Measurements from ENCODE around the gene MYO9A.
"Not testable (repeated sequence)": the region's sequence is repeated elsewhere in the genome, so short reads cannot be mapped to it uniquely, and the experiment has no call there.

Gene MYO9A

DNA sequence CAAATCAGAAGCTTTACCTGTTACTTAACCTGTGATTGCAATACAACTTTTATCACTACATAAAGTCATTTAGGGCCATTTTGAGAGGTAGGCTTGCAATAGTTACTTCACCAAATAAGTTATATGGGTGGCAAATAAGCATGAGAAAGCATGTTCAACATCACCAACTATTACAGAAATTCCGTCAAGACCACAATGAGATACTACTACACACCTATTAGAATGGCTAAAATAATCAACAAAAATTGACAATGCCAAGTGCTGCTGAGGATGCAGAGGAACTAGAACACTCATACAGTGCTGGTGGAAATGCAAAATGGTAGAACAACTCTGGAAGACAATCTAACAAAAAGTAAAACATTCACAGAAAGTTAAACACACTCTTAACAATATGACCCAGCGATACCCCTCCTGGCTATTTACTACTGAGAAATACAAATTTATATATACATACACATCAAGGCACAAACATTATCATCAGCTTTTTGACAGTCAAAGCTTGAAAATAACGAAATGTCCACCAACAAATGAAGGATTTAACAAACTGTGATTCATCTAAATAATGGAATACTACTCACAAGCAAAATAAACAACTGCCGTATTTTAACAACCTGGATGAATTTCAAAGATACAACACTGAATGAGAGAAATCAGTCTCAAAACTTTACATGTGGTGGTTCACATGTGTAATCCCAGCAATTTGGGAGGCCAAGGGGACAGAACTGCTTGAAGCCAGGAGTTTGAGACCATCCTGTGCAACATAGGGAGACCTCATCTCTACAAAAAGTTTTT is 82.9 kb downstream of the MYO9A start:
- no peak for DNase-seq

DNA sequence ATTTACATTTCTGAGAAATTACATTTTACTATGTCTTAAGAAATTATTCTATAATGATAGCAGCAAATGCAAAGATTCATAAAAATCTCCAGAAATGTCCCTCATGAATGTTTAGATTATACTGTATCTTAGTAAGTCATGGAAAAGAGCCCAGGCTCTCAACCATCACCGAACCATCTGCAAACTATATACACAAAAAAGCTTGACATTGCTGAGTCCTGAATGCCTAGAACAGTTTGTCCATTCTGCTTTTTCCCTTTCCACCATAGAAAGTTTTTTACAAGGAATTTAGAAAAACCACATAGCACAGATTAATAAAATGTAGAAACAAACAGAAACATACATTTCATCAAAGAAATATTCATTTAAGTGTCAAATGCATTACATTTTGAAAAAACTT is 83.6 kb downstream of the MYO9A start:
- DNase-seq = no peak

DNA sequence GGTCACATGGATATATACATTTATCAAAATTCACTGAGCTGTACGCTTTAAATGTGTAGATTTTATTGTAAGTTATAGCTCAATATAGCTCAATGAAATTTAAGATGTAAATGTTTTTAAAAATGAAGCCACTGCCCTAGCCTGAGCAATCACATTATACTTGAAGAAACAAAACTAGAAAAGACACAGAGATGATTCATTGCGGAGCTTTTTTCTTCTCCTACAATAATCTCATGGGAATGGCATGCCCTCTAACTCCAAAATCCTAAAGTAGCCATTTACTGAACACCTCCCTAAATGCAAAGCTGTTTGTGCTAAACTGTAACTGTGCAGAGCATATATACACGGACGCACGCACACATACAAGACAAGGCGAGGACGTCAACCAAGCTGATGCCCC is 84.2 kb downstream of the MYO9A start:
- no peak for DNase-seq

DNA sequence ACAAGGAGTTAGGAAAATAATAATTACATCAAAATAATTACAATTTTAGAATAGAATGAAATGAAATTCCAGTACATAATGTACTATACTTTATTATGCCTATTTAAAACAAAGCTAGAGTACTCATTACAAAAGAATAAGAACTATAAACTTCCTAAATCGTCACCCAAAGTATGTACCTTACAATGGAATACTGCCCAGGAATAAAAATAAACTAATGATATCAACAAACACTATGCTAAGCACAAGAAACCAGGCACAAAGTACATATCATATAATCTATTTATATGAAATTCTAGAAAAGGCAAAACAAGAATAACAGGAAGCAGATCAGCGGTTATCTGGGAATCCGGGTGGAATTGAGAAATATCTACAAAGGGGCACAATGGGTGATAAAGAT is 84.7 kb downstream of the MYO9A start:
- no peak for DNase-seq

DNA sequence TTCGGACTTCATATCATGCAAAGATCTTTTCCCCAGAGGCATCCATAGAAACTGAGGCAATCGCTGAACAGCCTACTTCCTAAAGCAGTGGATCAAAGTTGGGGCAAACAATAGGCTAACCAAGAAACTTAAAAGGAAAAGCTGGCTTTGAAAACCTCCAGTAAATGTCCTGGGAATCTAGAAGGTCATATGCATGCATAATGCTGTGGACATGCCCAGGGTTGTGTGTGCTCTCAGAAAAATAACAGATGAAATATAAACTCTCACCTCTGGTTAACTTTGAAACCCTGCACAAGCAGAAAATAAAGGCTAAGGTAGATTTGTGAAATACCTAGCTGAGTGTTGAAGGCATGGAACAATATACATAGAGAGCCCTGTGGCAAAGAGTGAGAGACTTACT is 96.3 kb downstream of the MYO9A start:
- DNase-seq = no peak

DNA sequence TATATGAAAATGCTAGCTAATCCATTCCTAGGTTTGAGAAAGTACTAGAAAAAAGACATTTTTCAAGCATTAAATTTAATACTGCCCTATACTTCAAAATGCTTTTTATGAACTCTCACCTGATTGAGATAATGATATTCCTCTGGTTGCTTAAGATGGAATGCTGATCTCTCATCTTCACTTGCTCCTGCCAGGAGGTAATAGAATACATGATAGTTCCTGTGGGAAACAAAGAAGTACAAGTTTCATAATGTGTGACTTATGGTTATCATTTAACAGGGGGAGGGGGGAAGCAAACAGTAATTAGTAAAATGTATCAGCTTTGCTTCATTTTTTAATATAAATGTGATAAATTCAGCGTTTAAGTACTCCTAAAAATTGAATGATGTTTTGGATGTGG is 97.2 kb downstream of the MYO9A start:
- DNase-seq = no peak

DNA sequence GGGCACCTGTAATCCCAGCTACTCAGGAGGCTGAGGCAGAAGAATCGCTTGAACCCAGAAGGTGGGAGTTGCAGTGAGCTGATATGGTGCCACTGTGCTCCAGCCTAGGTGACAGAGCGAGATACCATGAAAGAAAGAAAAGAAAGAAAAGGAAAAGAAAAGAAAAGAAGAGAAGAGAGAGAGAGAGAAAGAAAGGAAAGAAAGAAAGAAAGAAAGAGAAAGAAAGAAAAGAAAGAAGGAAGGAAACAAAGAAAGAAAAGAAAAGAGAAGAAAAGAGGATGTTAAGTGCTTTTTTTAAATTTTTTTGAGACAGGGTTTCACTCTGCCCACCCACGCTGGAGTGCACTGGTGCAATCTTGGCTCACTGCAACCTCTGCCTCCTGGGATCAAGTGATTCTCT is 103.4 kb downstream of the MYO9A start:
- not testable (repeated sequence) for DNase-seq

DNA sequence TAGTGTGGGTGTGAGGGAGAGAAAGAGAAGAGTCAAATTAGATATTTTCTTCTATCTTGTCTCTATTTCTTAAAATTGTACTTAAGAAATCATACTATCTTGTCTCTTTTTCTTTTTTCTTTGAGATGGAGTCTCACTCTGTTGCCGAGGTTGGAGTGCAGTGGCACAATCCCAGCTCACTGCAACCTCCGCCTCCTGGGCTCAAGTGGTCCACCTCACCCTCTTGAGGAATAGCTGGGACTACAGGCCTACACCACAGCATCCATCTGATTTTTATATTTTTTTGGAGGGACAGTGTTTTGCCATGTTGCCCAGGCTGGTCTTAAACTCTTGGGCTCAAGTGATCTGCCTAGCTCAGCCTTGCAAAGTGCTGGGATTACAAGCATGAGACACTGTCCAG is 104.2 kb downstream of the MYO9A start:
- DNase-seq = no peak

DNA sequence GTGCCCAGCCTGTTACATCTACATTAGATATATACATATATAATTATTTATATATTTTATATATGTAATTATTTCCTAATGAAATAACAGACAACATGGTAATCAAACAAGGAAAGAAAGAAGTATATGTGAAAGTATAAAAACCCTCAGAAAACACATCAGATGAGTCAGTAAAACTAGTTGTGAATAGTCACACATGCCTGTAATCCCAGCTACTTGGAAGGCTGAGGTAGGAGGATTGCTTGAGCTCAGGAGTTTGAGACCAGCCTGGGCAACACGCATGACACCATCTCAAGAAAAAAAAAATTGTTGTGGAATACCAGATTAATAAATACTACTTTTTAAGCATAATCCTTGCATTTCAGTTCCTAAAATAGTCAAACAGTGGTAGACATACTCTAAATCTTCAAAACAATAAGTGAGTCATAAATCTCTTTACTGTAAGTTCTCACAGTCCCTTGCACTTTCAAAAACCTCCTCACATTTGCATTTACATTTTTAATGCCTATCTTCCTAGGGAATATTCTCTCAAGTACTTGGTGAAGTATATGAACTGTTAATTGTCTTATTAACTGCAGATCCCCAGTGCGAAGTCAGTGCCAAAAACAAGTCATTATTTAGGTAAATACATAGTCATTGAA is 106.5 kb downstream of the MYO9A start:
- DNase-seq = no peak

DNA sequence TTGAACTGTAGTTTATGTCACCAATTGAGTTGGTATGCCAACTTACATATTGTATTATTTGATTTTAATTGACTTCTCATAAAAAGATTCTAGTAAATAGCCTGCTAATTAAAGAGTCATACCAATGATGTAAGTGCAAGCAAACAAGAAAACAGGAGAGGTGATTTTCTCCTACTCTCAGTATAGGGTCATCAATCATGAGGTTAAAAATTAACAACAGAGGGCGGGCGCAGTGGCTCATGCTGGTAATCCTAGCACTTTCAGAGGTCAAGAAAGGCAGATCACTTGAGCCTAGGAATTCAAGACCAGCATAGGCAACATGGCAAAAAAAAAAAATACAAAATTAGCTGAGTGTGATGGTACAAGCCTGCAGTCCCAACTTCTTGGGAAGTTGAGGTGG is 108.7 kb downstream of the MYO9A start:
- no peak for DNase-seq

DNA sequence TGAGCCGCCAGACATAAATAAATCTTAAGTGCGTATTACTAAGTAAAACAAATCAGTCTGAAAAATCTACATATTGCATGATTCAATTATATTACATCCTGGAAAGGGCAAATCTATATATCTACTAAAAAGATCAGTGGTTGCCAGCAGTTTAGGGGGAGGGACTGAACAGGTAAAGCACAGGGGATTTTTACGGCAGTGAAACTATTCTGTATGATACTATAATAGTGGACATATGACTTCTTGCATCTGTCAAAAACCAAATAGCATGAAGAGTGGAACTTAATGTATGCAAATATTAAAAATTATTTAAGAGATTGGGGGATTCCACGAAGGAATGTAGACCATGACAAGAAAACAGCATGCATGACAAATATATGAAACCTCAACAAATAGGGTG is 111.6 kb downstream of the MYO9A start:
- no peak for DNase-seq

DNA sequence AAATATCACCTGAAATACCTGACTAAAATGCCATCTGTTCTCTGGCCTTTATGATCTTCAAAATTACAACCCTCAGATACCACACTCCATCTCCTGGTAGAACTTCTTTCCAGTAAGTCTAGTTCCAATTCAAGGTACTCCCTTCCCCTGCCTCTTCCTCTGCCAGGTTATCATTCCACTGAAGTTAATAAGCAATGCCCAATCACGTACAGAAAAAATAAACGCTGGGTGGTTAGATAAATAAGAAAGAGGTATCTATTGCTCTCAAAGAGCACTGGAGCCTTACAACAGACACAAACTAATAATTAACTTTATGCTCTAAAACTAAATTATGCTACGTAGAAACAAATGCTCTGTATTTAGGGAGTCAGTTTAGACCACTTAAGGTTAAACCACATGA is 112.5 kb downstream of the MYO9A start:
- DNase-seq = no peak

DNA sequence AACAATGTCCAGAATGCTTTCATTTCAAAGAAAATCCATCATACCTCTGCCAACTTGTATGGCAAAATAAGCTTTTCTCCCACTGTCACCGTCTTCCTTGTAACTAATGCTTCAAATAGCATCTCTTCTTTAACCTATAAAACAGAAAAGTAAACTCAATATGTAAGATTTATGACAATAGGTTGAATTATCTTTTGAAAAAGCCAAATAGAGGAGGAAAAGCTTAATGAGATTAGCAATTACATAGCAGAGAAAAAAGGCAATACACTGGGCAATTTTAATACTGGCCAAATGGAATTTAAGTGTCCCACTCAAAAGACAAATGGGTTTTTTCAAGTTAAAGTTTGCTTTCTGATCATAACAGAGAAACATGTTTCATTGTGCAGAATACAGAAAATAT is 118.1 kb downstream of the MYO9A start:
- DNase-seq = no peak

DNA sequence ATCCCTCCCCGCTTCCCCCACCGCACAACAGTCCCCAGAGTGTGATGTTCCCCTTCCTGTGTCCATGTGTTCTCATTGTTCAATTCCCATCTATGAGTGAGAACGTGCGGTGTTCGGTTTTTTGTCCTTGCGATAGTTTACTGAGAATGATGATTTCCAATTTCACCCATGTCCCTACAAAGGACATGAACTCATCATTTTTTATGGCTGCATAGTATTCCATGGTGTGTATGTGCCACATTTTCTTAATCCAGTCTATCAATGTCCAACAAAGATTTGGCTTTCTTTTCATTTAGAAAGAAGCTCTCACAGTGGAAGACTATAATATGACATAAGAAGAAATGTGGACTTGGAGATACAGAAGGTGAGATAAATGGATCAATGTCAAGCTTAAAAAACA is 119.2 kb downstream of the MYO9A start:
- not testable (repeated sequence) for DNase-seq

DNA sequence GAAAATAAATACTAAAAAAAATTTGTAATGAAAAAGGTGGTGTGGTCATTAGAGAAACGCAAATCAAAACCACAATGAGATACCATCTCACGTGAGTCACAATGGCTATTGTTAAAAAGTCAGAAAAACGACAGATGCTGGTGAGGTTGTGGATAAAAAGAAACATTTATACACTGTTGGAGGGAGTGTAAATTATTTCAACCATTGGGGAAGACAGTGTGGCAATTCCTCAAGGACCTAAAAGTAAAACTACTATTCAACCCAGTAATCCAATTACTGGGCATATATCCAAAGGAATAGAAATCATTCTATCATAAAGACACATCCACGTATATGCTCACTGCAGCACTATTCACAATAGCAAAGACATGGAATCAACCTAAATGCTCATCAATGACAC is 120.3 kb downstream of the MYO9A start:
- DNase-seq = no peak

DNA sequence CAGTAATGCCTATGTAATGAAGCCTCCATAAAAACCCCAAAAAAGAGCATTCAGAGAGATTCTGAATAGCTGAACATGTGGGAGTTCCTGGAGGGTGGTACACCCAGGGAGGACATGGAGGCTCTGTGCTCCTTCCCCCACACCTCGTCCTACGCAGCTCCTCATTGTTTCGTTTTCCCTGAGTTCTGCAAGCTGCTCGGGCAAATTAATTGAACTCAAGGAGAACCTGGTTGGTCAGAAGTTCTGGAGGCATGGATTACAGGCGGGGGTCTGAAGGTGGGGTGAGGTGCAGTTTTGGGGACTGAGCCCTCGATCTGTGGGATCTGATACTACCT is 142.2 kb downstream of the MYO9A start:
- DNase-seq = no peak

DNA sequence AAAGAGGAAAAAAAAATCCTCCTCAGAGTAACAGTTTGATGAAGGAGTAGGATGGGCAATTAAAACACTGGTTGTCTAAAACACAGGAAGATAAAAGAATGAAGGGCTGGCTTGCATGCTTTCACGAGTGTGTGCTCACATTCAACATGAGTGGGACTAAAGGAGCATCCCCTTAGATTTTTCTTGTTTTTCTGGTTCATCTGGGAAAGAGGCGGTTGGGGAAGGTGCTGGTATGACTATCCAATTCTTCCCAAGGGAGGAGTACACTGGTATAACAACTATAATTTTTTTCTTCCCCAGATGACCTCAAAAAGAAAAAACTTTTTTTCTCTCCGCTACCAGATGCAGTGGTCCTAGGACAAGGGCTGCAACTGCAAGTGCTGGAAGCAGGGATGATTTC is 143.7 kb downstream of the MYO9A start:
- DNase-seq = no peak

DNA sequence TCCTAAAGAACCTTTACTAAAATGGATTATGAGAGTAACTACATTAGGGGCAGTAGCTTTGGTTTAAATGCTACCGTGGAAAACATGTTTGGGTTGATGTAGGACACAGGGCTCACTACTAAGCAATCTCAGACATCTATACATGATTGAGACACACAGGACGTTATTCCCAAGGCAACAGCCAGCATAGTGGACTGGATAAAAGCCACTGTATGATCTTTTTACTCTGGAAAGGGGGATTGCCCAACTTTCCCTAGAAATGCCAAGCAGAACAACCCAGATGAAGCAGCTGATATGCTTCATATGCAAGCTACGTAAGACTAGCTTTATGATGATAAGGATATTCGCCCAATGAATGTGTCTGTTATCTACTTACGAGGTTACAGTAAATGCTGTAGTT is 144.6 kb downstream of the MYO9A start:
- no peak for DNase-seq

DNA sequence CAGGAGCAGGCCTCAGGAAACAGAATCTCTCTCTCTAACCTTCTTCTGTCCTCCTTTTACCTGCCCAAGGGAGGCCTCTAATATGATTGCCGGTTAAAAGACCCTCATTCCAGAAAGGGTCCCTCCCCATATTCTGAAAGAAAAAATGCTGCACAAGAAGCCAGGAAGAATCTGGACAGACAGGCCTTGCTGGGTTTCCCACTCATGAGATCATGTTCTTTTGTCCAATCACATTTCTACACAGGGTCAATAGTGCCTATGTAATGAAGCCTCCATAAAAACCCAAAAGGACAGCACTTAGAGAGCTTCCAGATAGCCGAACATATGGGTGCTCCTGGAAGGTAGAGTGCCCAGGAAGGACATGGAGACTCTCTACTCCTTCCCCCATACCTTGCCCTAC is 146.0 kb downstream of the MYO9A start:
- DNase-seq = no peak

DNA sequence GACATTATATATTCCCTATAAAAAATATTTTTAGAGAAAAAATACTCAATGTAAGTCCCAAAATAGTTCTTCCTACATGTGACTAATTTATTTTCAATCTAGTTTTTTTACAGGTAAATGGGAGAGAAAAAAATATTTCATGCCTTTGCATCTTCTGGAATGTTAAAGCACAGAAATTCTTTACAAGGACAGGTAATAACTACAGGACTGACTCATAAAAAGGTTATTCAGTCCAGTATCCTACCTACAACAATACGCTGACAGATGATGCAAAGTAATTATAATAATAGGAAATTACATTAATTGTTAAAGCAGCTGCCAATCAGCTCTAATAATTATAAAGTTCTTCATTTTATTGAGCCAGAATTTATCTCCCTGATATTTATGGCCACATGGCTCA is 147.5 kb downstream of the MYO9A start:
- DNase-seq = no peak

DNA sequence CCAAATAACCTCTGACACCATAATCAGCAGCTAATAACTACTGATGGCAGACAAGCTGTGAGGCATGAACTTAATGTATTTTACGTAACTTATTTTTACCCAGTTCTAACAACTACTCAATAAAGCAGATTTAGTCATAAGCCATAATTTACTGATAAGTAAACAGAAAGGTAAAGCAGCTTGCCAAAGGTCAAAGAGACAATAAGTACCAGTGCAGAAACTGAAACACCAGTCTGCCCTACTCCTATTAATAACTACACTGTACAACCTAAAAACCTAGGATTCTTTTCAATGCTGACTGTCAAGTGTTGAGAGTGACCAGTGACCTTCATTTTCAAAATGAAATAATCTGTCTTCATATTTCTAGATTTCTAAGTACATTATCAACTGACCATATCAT is 155.4 kb downstream of the MYO9A start:
- no peak for DNase-seq

DNA sequence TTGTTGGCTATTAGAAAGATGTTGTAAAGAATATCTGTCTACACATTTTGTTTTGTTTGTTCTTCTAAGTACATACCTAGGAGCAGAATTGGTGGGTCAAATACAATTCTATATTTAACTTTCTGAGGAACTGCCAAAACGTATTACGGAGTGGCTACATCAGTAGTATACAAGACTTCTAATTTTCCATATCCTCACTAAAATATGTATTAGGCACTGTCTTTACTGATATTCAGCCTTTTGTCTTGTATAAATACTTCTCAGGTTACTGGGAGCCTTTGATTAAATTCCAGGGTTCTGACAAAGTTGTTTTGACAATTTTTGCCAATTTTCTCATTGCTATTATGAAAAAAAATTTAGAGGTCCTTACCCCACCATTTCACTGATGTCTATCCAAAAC is 160.9 kb downstream of the MYO9A start:
- DNase-seq = no peak

DNA sequence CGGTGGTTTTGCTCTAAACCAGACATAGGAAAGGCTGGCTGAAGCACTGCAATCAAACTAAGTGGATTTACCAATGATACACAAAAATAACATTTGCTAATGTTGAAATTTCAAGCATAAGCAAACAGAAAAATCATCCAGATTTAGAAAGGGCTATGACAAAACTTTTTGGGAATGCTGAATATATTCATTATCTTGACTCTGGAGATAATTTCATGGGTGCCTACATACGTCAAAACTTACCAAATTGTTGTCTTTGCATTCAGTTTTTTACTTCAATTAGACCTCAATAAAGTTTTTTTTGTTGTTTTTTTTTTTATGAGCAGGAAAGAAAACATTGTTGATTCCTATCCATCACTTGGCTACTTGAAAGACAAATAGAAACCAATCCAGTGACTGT is 166.8 kb downstream of the MYO9A start:
- DNase-seq = no peak

DNA sequence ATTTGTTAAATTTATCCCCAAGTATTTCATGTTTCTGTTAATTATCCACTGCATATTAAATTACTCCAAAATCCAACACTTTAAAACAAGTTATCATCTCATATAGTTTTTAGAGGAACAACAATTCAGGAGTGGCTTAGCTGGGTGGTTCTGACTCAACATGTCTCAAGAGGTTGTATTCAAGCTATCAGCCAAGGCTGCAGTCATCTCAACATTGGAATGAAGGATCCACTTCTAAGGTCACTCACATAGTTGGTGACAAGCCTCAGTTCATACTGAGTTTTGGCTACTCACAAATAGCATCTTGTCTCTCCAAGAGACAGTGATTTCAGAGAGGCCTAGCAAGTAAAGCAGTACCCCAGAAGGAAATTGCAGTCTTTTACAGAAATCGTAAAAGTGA is 172.9 kb downstream of the MYO9A start:
- no peak for DNase-seq

DNA sequence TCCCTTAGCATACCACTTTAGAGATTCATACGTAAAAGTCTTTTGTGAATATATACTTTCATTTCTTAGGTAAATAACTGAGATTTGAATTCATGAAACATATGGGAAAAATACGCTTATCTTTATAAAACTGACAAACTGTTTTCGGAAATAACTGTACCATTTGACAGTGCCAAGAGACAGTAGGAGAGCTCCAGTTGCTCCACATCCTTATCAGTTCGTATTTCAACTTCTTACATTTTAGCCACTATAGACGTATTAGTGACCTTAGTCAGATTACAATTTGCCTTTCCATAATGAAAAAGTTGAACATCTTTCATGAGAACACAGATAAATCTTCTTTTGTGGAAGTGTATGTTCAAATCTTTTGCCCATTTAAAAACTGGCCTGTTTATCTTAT is 174.1 kb downstream of the MYO9A start:
- DNase-seq = no peak

All from NCI-H526 (cell line).